ENCODE measurements around the gene CYP51A1.
"Not testable (repeated sequence)": the region's sequence is repeated elsewhere in the genome, so short reads cannot be mapped to it uniquely, and the experiment has no call there.

CYP51A1 gene

DNA sequence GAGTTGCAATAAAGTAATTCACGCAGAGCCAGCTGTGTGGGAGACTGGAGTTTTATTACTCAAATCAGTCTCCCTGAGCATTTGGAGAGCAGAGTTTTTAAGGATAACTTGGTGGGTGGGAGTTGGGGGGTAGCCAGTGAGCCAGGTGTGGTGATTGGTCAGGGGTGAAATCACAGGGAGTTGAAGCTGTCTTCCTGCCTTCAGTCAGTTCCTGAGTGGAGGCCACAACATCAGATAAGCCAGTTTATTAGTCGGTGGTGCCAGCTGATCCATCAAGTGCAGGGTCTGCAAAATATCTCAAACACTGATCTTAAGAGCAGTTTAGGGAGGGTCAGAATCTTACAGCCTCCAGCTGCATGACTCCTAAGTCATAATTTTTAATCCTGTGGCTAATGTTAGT, 3.3 kb upstream of the CYP51A1 start:
- no peaks in the 10 kb centered on the region for H3K9me3 Mint-ChIP-seq
- H3K36me3 Mint-ChIP-seq: peaks cover 5% of the 10 kb centered on the region
- no peaks in the 10 kb centered on the region for H3K27me3 Mint-ChIP-seq
- no peak overlapping the region for H3K4me3 Mint-ChIP-seq
- H3K4me1 Mint-ChIP-seq: peaks cover 13% of the 10 kb centered on the region
- H3K27ac Mint-ChIP-seq: no peak overlapping the region
- ATAC-seq: no peak

DNA sequence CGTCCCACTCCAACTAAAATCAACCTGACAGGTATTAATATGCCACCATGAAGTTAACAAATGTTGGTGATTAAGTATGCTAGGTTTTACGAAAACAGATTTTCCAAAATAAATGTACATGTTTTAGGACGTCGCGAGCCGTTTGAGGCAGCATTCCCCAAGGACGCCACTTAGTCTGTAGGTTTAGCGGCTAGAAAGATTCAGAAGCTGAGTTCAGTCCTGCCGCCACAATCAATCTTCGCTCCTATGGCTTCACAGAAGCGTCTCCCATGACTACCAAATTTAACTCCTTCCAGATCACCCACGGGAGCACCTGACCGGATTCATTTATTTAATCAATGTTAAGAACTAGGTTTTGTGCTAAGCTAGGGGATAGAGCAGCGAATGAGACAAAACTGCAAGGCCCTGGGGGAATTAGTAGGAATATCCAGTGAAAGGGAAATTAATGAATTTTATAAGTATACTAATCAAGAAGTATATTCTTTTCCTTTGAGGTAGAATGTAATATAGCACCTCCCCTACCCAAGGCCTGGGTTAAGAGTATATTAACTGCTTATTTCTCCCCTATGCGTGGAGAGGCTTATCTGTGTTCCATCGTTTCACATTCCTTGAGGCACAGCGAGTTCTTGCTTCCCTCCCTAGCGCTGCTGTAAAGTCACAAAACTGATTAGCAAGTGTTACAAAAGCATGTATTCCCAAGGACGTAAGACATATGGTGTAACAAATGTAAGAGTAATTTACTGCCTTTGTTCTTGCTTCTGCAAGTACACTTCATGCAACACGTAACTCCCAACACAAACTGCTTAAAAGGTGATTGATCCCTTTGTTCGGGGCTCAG, 994 bp upstream of the CYP51A1 start:
- Mint-ChIP-seq H3K27ac (peak overlapping the region; percentile 97), H3K36me3 (peaks cover 16% of the 10 kb centered on the region), H3K27me3 (no peaks in the 10 kb centered on the region), H3K4me3 (peak overlapping the region; percentile 92), H3K4me1 (peaks cover 32% of the 10 kb centered on the region), H3K9me3 (no peaks in the 10 kb centered on the region)
- no peak for ATAC-seq

GRCh38 chr7:92133737-92134270, 473 bp downstream of the CYP51A1 start:
- peaks cover 39% of the 10 kb centered on the region for H3K4me1 Mint-ChIP-seq
- H3K27me3 Mint-ChIP-seq: no peaks in the 10 kb centered on the region
- H3K27ac Mint-ChIP-seq: peak overlapping the region; percentile 97
- peak overlapping the region; percentile 92 for H3K4me3 Mint-ChIP-seq
- no peaks in the 10 kb centered on the region for H3K9me3 Mint-ChIP-seq
- ATAC-seq: peak; percentile 64
- peaks cover 23% of the 10 kb centered on the region for H3K36me3 Mint-ChIP-seq

DNA sequence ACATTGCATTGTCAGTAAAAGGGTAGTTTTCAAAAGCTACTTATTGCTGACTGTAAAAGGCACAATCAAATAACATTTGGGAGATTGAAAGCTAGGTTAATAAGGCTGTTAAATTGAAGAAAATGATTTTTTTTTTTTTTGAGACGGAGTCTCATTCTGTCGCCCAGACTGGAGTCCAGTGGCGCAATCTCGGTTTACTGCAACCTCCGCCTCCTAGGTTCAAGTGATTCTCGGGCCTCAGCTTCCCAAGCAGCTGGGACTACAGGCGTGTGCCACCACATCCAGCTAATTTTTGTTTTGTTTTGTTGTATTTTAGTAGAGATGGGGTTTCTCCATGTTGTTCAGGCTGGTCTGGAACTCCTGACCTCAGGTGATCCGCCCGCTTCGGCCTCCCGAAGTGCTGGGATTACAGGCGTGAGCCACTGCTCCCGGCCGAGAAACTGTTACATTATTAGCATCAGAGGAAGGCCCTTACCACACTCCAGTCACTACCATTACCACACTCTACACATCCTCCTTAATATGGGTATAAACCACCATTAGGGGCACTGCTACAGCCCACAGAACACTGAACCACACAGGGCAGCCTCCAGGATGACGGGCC, 1.0 kb downstream of the CYP51A1 start:
- Mint-ChIP-seq H3K36me3 (peaks cover 24% of the 10 kb centered on the region), H3K4me3 (peak overlapping the region; percentile 92), H3K4me1 (peaks cover 39% of the 10 kb centered on the region), H3K9me3 (no peaks in the 10 kb centered on the region), H3K27ac (peak overlapping the region; percentile 97), H3K27me3 (no peaks in the 10 kb centered on the region)
- peak; percentile 42 for ATAC-seq

GRCh38 chr7:92131764-92132330, 2.4 kb downstream of the CYP51A1 start:
- ATAC-seq: no peak
- H3K9me3 Mint-ChIP-seq: no peaks in the 10 kb centered on the region
- H3K36me3 Mint-ChIP-seq: peaks cover 32% of the 10 kb centered on the region
- no peaks in the 10 kb centered on the region for H3K27me3 Mint-ChIP-seq
- H3K27ac Mint-ChIP-seq: no peak overlapping the region
- H3K4me1 Mint-ChIP-seq: peaks cover 39% of the 10 kb centered on the region
- H3K4me3 Mint-ChIP-seq: peak overlapping the region; percentile 50

GRCh38 chr7:92131093-92131492, 3.2 kb downstream of the CYP51A1 start:
- ATAC-seq: no peak
- Mint-ChIP-seq H3K4me3 (peak overlapping the region; percentile 34), H3K9me3 (no peaks in the 10 kb centered on the region), H3K27ac (no peak overlapping the region), H3K4me1 (peaks cover 37% of the 10 kb centered on the region), H3K27me3 (no peaks in the 10 kb centered on the region), H3K36me3 (peaks cover 38% of the 10 kb centered on the region)

DNA sequence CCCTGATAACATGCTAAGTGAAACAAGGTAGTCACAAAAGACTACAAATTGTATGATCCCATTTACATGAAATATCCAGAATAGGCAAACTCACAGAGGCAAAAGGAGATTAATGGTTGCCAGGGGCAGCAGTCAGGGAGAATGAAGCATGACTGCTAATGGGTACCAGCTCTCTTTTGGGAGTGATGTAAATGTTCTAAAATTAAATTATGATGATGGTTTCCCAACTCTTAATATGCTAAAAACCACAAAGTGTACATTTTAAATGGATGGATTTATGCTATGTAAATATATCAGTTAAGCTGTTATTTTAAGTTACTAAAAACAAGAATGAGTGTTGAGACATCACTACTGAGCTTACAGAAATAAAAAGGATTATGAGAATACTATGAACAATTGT, 12.6 kb downstream of the CYP51A1 start:
- no peak for ATAC-seq
- Mint-ChIP-seq H3K9me3 (no peaks in the 10 kb centered on the region), H3K27me3 (no peaks in the 10 kb centered on the region), H3K4me3 (no peak overlapping the region), H3K4me1 (peaks cover 6% of the 10 kb centered on the region), H3K36me3 (peaks cover 84% of the 10 kb centered on the region), H3K27ac (no peak overlapping the region)

DNA sequence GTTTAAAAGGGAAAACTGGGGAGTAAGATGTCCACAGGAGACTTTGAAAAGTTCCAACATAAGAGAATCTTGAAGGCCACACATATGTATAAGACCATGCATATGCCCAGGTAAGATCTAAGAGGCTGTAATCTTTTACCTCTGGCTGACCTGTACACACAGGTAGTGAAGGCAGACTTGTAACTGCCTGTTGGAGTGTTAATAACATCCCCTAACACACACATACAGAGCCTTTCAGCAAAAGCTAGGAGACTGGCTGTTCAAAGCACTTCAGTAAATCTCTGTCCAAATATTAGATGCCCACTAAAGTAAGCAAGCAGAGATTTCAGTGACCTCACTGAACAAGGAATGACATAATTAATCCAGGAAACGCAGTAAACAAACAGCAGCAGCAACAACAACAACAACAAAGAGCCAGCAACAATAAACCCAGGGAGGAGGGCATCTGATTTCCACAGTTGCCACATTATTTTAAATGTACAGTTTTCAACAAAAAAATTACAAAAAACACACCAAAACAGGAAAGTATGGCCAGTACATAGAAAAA, 15.0 kb downstream of the CYP51A1 start:
- Mint-ChIP-seq H3K4me3 (no peak overlapping the region), H3K27me3 (no peaks in the 10 kb centered on the region), H3K27ac (no peak overlapping the region), H3K36me3 (peaks cover 84% of the 10 kb centered on the region), H3K4me1 (peaks cover 10% of the 10 kb centered on the region), H3K9me3 (no peaks in the 10 kb centered on the region)
- ATAC-seq: no peak

DNA sequence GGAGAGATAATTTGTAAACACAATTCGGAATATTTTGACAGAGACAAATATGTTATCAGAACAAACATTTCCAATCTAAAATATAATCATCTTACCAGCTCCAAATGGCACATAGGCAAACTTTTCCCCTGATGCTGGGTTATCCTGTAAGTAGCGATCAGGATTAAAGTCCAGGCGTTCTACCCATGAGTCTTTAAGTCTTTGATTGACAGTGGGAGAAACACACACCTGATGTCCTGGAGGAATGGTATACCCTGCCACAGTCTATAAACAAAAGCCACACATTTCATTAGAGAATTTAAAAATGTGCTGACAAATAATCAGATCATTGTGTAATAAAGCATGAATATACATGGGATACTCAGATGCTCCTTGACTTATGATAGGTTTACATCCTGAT, 17.3 kb downstream of the CYP51A1 start:
- no peak for ATAC-seq
- H3K27ac Mint-ChIP-seq: no peak overlapping the region
- peaks cover 79% of the 10 kb centered on the region for H3K36me3 Mint-ChIP-seq

GRCh38 chr7:92115821-92116220, 18.5 kb downstream of the CYP51A1 start:
- H3K27ac Mint-ChIP-seq: no peak overlapping the region
- H3K36me3 Mint-ChIP-seq: peaks cover 68% of the 10 kb centered on the region
- no peak for ATAC-seq
- no peak overlapping the region for H3K4me3 Mint-ChIP-seq
- no peaks in the 10 kb centered on the region for H3K9me3 Mint-ChIP-seq
- H3K27me3 Mint-ChIP-seq: no peaks in the 10 kb centered on the region
- H3K4me1 Mint-ChIP-seq: peaks cover 17% of the 10 kb centered on the region

More for the DNA sequence above, 17.3 kb downstream of the CYP51A1 start:
- peaks cover 17% of the 10 kb centered on the region for H3K4me1 Mint-ChIP-seq
- no peak overlapping the region for H3K4me3 Mint-ChIP-seq
- no peaks in the 10 kb centered on the region for H3K27me3 Mint-ChIP-seq
- H3K9me3 Mint-ChIP-seq: no peaks in the 10 kb centered on the region

DNA sequence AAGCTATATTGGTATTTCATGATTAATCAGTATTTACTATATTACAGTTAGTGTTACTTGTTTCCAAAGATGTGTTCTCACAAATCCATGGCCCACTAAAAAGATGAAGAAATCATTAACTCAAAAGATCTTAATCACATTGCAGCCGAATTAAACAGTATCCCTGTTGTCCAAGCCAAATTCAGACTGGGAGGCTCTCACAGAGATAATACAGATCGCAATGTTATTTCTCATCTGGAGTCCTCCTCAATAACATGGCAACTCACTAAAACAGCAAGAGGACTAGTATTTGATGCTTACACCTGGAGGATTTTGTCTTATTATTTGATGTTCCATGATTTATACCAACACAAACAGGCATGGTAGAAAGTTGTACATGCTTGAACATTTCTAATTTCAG, 23.4 kb downstream of the CYP51A1 start:
- Mint-ChIP-seq H3K27ac (no peak overlapping the region), H3K4me1 (peaks cover 21% of the 10 kb centered on the region), H3K9me3 (no peaks in the 10 kb centered on the region), H3K27me3 (no peaks in the 10 kb centered on the region), H3K36me3 (peaks cover 54% of the 10 kb centered on the region), H3K4me3 (no peak overlapping the region)
- ATAC-seq: no peak

- Mint-ChIP-seq H3K4me1 (peaks cover 16% of the 10 kb centered on the region), H3K9me3 (no peaks in the 10 kb centered on the region), H3K27ac (peak overlapping the region; percentile 9), H3K4me3 (no peak overlapping the region), H3K36me3 (peaks cover 42% of the 10 kb centered on the region), H3K27me3 (no peaks in the 10 kb centered on the region)
- no peak for ATAC-seq
Measured at GRCh38 chr7:92108821-92109220, 25.5 kb downstream of the CYP51A1 start.

DNA sequence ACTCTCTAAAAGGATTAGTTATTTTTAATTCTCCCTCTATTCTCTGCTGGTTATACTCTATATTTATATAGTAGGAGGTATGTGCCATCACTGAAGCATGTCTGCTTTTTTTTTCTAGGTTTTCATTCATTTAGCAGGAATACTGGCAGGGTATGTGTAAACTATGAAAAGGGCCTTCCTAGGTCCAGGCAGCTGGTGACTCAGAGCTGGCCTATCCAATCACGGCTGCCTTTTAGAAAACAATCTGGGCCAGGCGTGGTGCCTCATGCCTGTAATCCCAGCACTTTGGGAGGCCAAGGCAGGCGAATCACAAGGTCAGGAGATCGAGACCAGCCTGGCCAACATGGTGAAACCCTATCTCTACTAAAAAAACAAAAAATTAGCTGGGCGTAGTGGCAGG, 31.4 kb downstream of the CYP51A1 start:
- peaks cover 46% of the 10 kb centered on the region for H3K36me3 Mint-ChIP-seq
- H3K9me3 Mint-ChIP-seq, H3K27me3 Mint-ChIP-seq, H3K4me1 Mint-ChIP-seq, ATAC-seq, H3K4me3 Mint-ChIP-seq, H3K27ac Mint-ChIP-seq: not testable (repeated sequence)

DNA sequence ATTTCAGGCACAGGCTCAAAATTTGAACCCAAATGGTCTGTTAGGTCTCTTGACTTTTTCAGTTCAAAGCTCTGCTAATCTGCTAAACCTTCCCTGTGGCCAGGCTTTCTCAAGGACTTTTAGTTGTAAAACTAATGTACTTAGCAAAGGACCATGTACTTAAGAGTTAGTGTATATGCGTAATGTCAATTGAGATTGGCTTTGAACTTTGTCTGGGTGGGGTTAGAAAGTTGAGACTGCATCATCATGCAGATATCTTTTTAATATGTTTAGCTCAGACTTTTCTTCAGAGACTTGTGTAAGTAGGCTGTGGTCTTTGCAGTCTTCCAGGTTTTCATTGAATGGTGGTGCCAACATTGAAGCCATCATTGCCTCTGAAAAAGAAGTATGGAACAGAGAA, 33.7 kb downstream of the CYP51A1 start:
- no peak overlapping the region for H3K27ac Mint-ChIP-seq
- no peaks in the 10 kb centered on the region for H3K4me1 Mint-ChIP-seq
- H3K9me3 Mint-ChIP-seq: no peaks in the 10 kb centered on the region
- no peak for ATAC-seq
- H3K27me3 Mint-ChIP-seq: no peaks in the 10 kb centered on the region
- H3K36me3 Mint-ChIP-seq: peaks cover 53% of the 10 kb centered on the region
- no peak overlapping the region for H3K4me3 Mint-ChIP-seq

DNA sequence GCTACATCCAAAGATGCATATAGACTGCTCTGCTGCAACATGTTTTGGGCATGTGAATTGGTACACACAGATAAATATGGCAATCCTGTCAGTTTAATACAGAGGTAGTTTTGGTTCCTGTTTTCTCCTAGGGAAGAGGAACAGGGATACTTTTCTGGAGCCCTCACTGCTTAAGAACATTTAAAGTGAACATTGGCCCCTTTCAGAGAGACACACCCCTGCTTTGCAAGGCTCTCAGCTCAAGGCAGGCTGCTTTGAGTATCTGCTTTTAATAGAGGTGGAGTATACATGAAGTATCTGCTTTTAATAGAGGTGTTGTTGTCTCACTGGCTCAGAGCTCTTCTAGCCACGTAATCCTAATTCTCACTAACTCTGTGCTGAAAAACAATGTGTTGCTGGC, 38.9 kb downstream of the CYP51A1 start:
- H3K36me3 Mint-ChIP-seq: peaks cover 62% of the 10 kb centered on the region
- no peak overlapping the region for H3K27ac Mint-ChIP-seq
- H3K27me3 Mint-ChIP-seq: no peaks in the 10 kb centered on the region
- no peaks in the 10 kb centered on the region for H3K4me1 Mint-ChIP-seq
- H3K9me3 Mint-ChIP-seq: no peaks in the 10 kb centered on the region
- H3K4me3 Mint-ChIP-seq: no peak overlapping the region
- no peak for ATAC-seq

Measured in stimulated activated memory B cell treated with anti-CD40 and anti-IgM and Interleukin-4, amounts not matched to agents 10 μg/mL and 1 μg/mL and 100 μg/mL, for 72 hours (primary cell).